Suprapubic skin (tissue), 4 donors: Measurements from ENCODE around the gene KCTD3. TPM values are rescaled to one million over a fixed set of nuclear protein-coding genes. Genes with fewer than 3 reads are reported as not detected.

Source experiments
- DNase-seq, 2 donors: peaks; one replicate each; pipeline ENCODE4 v3.0.0-alpha.2; 2019; ENCODE audit warnings: low spot score in 2 of 2
- H3K27ac ChIP-seq: fragments of 200-600 bp; sonication (generic); one replicate; pipeline ENCODE4 v1.5.1; 2019
- H3K27me3 ChIP-seq: fragments of 200-600 bp; sonication (generic); one replicate; pipeline ENCODE4 v1.5.1; 2019
- H3K36me3 ChIP-seq: fragments of 200-600 bp; sonication (generic); one replicate; pipeline ENCODE4 v1.5.1; 2019
- H3K4me1 ChIP-seq: fragments of 200-600 bp; sonication (generic); one replicate; pipeline ENCODE4 v1.5.1; 2019
- H3K4me3 ChIP-seq: fragments of 200-600 bp; sonication (generic); one replicate; pipeline ENCODE4 v1.5.1; 2019; ENCODE audit warnings: mild to moderate bottlenecking
- H3K9me3 ChIP-seq: fragments of 200-600 bp; sonication (generic); one replicate; pipeline ENCODE4 v1.5.1; 2019
- CTCF ChIP-seq, 2 donors: fragments of 200-600 bp in 1 of 2; fragments of 450-650 bp in 1 of 2; sonication (generic) in 1 of 2; IDR thresholded peaks; one replicate each; pipeline ENCODE4 v1.5.1; 2016 to 2019; ENCODE audit warnings: antibody characterized with exemption in 2 of 2, mild to moderate bottlenecking in 1 of 2, moderate library complexity in 1 of 2
- EP300 ChIP-seq: sonication (generic); formaldehyde crosslinking; IDR thresholded peaks from one replicate; pipeline ENCODE4 v1.6.1; 2017; ENCODE audit warnings: antibody characterized with exemption
- POLR2A ChIP-seq, 2 donors: fragments of 450-650 bp; IDR thresholded peaks; one replicate each; pipeline ENCODE4 v1.6.1; 2017; ENCODE audit warnings: antibody characterized with exemption in 2 of 2, mild to moderate bottlenecking in 2 of 2, moderate library complexity in 2 of 2
- POLR2AphosphoS5 ChIP-seq, 3 donors: sonication (generic); formaldehyde crosslinking; IDR thresholded peaks; one replicate each; pipeline ENCODE4 v1.6.1; 2017; ENCODE audit warnings: antibody characterized with exemption in 3 of 3
- WGBS: methylation state at CpG from one replicate; pipeline ENCODE4 v1.1.5; 2018; 5-methylcytosine and 5-hydroxymethylcytosine counted together
- total RNA-seq, 4 donors: library from RNA; depleted of rRNA; stranded (reverse); fragments of >200 nt; gene quantifications; one replicate each; pipeline ENCODE4 v1.1.0, GENCODE V29; 2016

KCTD3 gene
- total RNA-seq, 4 donors from 2014 or later: 25.6 to 50.2 (median 33.9) TPM

GRCh38 chr1:215645182-215645581 lies 78.1 kb downstream of the KCTD3 start:
- TF ChIP-seq CTCF (IDR thresholded peaks at IDR 0.05): no peak
- no peak for TF ChIP-seq POLR2A (IDR thresholded peaks at IDR 0.05)
- no peak for TF ChIP-seq EP300
- TF ChIP-seq POLR2AphosphoS5 (IDR thresholded peaks at IDR 0.05): no peak
- Histone ChIP-seq H3K36me3 (no peaks in the 10 kb centered on the region), H3K4me1 (no peaks in the 10 kb centered on the region), H3K27me3 (peaks cover 2% of the 10 kb centered on the region), H3K9me3 (no peaks in the 10 kb centered on the region), H3K4me3 (no peak overlapping the region), H3K27ac (no peak overlapping the region)
- no peak for DNase-seq
- 92% methylated on average over 4 of the region's 4 CpGs for WGBS

GRCh38 chr1:215645861-215646260 lies 78.8 kb downstream of the KCTD3 start:
- no peak overlapping the region for H3K4me3 ChIP-seq
- 94% methylated on average over 2 of the region's 2 CpGs for WGBS
- TF ChIP-seq EP300 (no peak), CTCF (IDR thresholded peaks at IDR 0.05) (no peak), POLR2A (IDR thresholded peaks at IDR 0.05) (no peak), POLR2AphosphoS5 (IDR thresholded peaks at IDR 0.05) (no peak)

GRCh38 chr1:215647738-215648137 lies 80.6 kb downstream of the KCTD3 start:
- no peak overlapping the region for H3K4me3 ChIP-seq
- H3K27me3 ChIP-seq: peaks cover 2% of the 10 kb centered on the region
- no peak overlapping the region for H3K27ac ChIP-seq
- no peaks in the 10 kb centered on the region for H3K4me1 ChIP-seq
- H3K9me3 ChIP-seq: no peaks in the 10 kb centered on the region
- no peak for DNase-seq
- 76% methylated on average over 3 of the region's 3 CpGs for WGBS
- no peaks in the 10 kb centered on the region for H3K36me3 ChIP-seq
- TF ChIP-seq POLR2AphosphoS5 (IDR thresholded peaks at IDR 0.05): no peak
- TF ChIP-seq CTCF (IDR thresholded peaks at IDR 0.05): no peak
- TF ChIP-seq EP300: no peak
- TF ChIP-seq POLR2A (IDR thresholded peaks at IDR 0.05): no peak

More at GRCh38 chr1:215645861-215646260, 78.8 kb downstream of the KCTD3 start:
- Histone ChIP-seq H3K27me3 (peaks cover 2% of the 10 kb centered on the region), H3K27ac (no peak overlapping the region), H3K9me3 (no peaks in the 10 kb centered on the region), H3K4me1 (no peaks in the 10 kb centered on the region), H3K36me3 (no peaks in the 10 kb centered on the region)
- DNase-seq: no peak

GRCh38 chr1:215648957-215649356 lies 81.9 kb downstream of the KCTD3 start:
- Histone ChIP-seq H3K36me3 (no peaks in the 10 kb centered on the region), H3K4me3 (no peak overlapping the region), H3K4me1 (no peaks in the 10 kb centered on the region), H3K27ac (no peak overlapping the region), H3K27me3 (peaks cover 2% of the 10 kb centered on the region), H3K9me3 (no peaks in the 10 kb centered on the region)
- DNase-seq: no peak
- TF ChIP-seq POLR2A (IDR thresholded peaks at IDR 0.05) (no peak), POLR2AphosphoS5 (IDR thresholded peaks at IDR 0.05) (no peak), EP300 (no peak), CTCF (IDR thresholded peaks at IDR 0.05) (no peak)
- 95% methylated on average over 4 of the region's 4 CpGs for WGBS

GRCh38 chr1:215650446-215651149 lies 83.5 kb downstream of the KCTD3 start:
- TF ChIP-seq POLR2AphosphoS5 (IDR thresholded peaks at IDR 0.05): no peak
- TF ChIP-seq EP300: no peak
- TF ChIP-seq CTCF (IDR thresholded peaks at IDR 0.05): no peak
- TF ChIP-seq POLR2A (IDR thresholded peaks at IDR 0.05): no peak
- Histone ChIP-seq H3K36me3 (no peaks in the 10 kb centered on the region), H3K27me3 (peaks cover 2% of the 10 kb centered on the region), H3K4me1 (no peaks in the 10 kb centered on the region), H3K9me3 (no peaks in the 10 kb centered on the region), H3K27ac (no peak overlapping the region), H3K4me3 (no peak overlapping the region)
- DNase-seq: no peak
- 62% methylated on average over 9 of the region's 9 CpGs for WGBS
